ENCODE data around the gene SIAH3. TPM values are rescaled to one million over a fixed set of nuclear protein-coding genes. Genes with fewer than 3 reads are reported as not detected.

SIAH3 gene
- total RNA-seq, 2 experiments from 2014 or later: 0.07 to 0.11 TPM

DNA sequence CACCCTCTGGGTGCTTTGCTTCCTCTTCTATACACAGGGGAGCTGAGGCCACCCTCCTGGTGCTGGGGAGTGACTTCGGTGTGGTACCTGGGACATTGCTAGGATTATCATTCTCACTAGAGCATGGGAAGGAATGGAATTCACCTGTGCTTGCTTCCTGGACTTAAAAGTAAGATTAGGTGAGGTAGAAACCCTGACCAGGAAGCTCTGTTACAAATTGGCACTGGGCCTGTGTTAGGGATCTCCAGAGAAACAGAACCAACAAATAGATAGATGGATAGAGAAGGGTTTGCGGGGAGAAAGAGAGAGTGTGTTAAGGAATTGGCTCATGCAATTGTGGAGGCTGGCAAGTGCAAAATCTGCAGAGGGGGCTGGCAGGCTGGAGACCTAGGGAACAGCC, 13.9 kb upstream of the SIAH3 start:
- no peak overlapping the region for H3K4me3 Mint-ChIP-seq
- TF ChIP-seq CTCF (IDR thresholded peaks at IDR 0.05): no peak
- CTCF ChIA-PET: no interaction called here

DNA sequence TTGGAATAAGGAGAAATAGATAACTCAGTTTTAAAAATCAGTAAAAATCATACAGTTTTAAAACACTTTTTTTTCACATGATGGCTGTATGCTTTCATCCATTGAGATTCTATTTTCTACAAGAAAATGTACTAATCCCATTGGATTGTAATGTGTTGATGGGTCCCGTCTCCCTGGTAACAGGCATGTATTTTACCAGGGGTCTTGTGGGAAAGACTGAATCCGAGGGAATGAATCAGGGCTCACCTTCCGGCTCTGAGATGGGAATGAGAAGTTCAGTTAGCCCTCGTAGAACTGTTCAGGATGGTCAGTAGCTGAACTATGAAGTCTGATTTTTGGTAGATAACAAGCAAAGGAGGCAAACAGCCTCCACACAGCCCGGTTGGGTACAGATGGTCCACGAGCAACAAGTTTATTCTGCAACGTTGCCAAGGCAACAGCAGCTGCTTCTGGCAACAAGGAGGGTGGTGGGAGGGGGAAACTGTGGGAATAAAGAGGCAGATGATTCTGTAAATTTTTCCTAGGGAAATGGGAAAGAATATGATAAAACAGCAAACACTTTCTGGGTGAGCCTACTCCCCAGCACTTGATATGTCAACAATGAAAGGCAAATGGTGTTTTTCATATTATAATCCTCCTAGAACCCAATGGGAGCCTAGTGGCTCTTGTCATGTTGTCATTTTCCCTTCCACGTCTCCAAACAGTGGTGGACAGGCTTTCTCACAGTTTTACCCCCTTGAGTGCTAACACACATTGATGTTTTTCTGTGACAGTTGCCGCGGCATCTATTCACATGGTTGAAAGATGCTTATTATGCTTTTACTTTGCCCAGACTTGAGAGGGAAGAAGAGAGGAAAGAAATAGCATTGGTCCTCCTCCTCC, 12.4 kb upstream of the SIAH3 start:
- H3K27ac Mint-ChIP-seq: no peak overlapping the region
- no peaks in the 10 kb centered on the region for H3K27me3 Mint-ChIP-seq
- ATAC-seq (no peak), DNase-seq (no peak)
- intact Hi-C loops (cut with micrococcal nuclease): no loop called here
- H3K4me3 Mint-ChIP-seq: no peak overlapping the region
- CTCF ChIA-PET: no interaction called here
- H3K36me3 Mint-ChIP-seq (ENCODE audit: low read depth): no peaks in the 10 kb centered on the region
- no peak for TF ChIP-seq CTCF (IDR thresholded peaks at IDR 0.05)
- POLR2A ChIA-PET: interaction anchor here (1.2 kb wide), 1 partner anchor 13 kb away, joined by 3 read pairs; the partner anchor contains the start of gene SIAH3
- no peaks in the 10 kb centered on the region for H3K4me1 Mint-ChIP-seq (ENCODE audit: low read depth)
- H3K9me3 Mint-ChIP-seq: no peaks in the 10 kb centered on the region

More for the DNA sequence above, 13.9 kb upstream of the SIAH3 start:
- DNase-seq (no peak), ATAC-seq (no peak)
- intact Hi-C loops (cut with micrococcal nuclease): no loop called here
- Mint-ChIP-seq H3K9me3 (no peaks in the 10 kb centered on the region), H3K4me1 (ENCODE audit: low read depth) (no peaks in the 10 kb centered on the region), H3K27me3 (no peaks in the 10 kb centered on the region), H3K27ac (no peak overlapping the region), H3K36me3 (ENCODE audit: low read depth) (no peaks in the 10 kb centered on the region)
- POLR2A ChIA-PET: interaction anchor here (1.2 kb wide), 1 partner anchor 14 kb away, joined by 3 read pairs; the partner anchor contains the start of gene SIAH3

- Mint-ChIP-seq H3K27me3 (no peaks in the 10 kb centered on the region), H3K4me1 (ENCODE audit: low read depth) (no peaks in the 10 kb centered on the region), H3K4me3 (no peak overlapping the region), H3K36me3 (ENCODE audit: low read depth) (no peaks in the 10 kb centered on the region), H3K27ac (no peak overlapping the region), H3K9me3 (no peaks in the 10 kb centered on the region)
- no peak for TF ChIP-seq CTCF (IDR thresholded peaks at IDR 0.05)
- DNase-seq (no peak), ATAC-seq (no peak)
- ChIA-PET CTCF (interaction anchor here (0.7 kb wide), 1 partner anchor 133 kb away, joined by 3 read pairs; no protein-coding TSS in a partner anchor), POLR2A (no interaction called here)
- intact Hi-C loops (cut with micrococcal nuclease): no loop called here
These were observed 9.8 kb upstream of the SIAH3 start for GRCh38 chr13:45861322-45861721.

- ChIA-PET POLR2A (no interaction called here), CTCF (no interaction called here)
- intact Hi-C loops (cut with micrococcal nuclease): no loop called here
- Mint-ChIP-seq H3K9me3 (no peaks in the 10 kb centered on the region), H3K4me1 (ENCODE audit: low read depth) (no peaks in the 10 kb centered on the region), H3K4me3 (no peak overlapping the region), H3K27me3 (no peaks in the 10 kb centered on the region), H3K36me3 (ENCODE audit: low read depth) (no peaks in the 10 kb centered on the region), H3K27ac (no peak overlapping the region)
- ATAC-seq (no peak), DNase-seq (no peak)
- no peak for TF ChIP-seq CTCF (IDR thresholded peaks at IDR 0.05)
These were observed 8.7 kb upstream of the SIAH3 start for GRCh38 chr13:45860240-45860639.

DNA sequence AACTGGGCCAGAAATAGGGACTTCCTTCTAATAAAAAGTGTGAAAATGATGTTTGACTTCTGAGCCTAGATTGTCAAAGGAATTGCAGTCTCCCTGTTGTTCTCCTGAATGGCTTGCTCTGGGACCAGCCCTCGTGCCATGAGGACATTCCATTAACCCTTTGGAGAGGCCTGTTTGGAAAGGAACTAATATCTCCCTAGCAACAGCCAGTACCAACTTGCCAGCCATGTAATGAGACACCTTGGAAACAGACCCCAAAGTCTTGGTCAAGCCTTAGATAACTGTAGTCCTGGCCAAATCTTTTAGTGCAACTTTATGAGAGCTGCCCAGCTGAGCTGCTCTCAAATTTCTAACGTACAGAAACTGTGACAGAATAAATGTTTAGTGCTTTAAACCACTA, 8.2 kb upstream of the SIAH3 start:
- Mint-ChIP-seq H3K36me3 (ENCODE audit: low read depth) (no peaks in the 10 kb centered on the region), H3K27ac (no peak overlapping the region), H3K4me1 (ENCODE audit: low read depth) (no peaks in the 10 kb centered on the region), H3K27me3 (no peaks in the 10 kb centered on the region), H3K4me3 (no peak overlapping the region), H3K9me3 (peaks cover 1% of the 10 kb centered on the region)
- intact Hi-C loops (cut with micrococcal nuclease): no loop called here
- no peak for ATAC-seq
- no peak for DNase-seq
- ChIA-PET CTCF (no interaction called here), POLR2A (interaction anchor here (0.6 kb wide), 1 partner anchor 13 kb away, joined by 3 read pairs; no protein-coding TSS in a partner anchor)
- TF ChIP-seq CTCF (IDR thresholded peaks at IDR 0.05): no peak

All from activated CD8-positive, alpha-beta T cell treated with anti-CD3 and anti-CD28 coated beads for 36 hours (primary cell).